ENCODE results near the gene ACTMAP.

- TF ChIP-seq, protein P1, sequence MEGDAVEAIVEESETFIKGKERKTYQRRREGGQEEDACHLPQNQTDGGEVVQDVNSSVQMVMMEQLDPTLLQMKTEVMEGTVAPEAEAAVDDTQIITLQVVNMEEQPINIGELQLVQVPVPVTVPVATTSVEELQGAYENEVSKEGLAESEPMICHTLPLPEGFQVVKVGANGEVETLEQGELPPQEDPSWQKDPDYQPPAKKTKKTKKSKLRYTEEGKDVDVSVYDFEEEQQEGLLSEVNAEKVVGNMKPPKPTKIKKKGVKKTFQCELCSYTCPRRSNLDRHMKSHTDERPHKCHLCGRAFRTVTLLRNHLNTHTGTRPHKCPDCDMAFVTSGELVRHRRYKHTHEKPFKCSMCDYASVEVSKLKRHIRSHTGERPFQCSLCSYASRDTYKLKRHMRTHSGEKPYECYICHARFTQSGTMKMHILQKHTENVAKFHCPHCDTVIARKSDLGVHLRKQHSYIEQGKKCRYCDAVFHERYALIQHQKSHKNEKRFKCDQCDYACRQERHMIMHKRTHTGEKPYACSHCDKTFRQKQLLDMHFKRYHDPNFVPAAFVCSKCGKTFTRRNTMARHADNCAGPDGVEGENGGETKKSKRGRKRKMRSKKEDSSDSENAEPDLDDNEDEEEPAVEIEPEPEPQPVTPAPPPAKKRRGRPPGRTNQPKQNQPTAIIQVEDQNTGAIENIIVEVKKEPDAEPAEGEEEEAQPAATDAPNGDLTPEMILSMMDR (IDR thresholded peaks at IDR 0.05): no peak
- TF ChIP-seq POLR2A (IDR thresholded peaks at IDR 0.05): no peak
Measured at GRCh38 chr19:40759352-40759751, 9.1 kb upstream of the ACTMAP start.

Measured in sigmoid colon (tissue), 3 donors.